ENCODE results near the gene CDC42EP2. TPM values are rescaled to one million over a fixed set of nuclear protein-coding genes. Genes with fewer than 3 reads are reported as not detected.

The CDC42EP2 gene
- total and polyA plus RNA-seq, 2 of the 13 experiments (the other 11 are each of a cell fraction or from before 2014, with no cell fraction given) = 2.3 to 7.1 TPM

DNA sequence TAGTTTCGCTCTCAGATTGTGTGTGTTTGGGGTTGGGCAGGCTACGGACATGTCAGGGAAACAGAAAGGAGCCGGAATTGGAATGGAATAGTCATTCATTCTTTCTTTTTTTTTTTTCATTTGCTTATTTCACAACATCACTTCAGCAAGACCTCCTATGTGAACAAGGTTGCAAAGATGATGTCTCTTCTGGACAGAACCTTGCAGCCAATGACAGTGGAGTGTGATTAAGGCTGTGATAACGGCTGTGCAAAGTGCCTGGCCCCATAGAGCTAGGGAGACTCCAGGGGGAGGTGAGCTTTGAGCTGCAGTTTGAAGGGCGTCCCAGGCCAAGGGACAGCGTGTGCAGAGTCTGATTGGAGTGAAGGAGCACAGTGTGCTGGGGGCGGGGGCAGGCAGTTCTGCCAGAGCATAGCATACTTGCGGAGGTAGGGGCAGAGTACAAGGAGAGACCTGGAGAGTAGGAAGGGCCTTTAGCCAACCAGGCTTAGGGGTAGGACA, 43.2 kb downstream of the CDC42EP2 start (continued):
- TF ChIP-seq HOMEZ (CRISPR knock-in tag; IDR thresholded peaks at IDR 0.05; ENCODE audit: low read depth) (no peak), ZNF33B (CRISPR knock-in tag; IDR thresholded peaks at IDR 0.05) (no peak), GABPB1 (CRISPR knock-in tag; IDR thresholded peaks at IDR 0.05) (peak; percentile 15; the same call in 1 of the 2 replicates), PHF21A (CRISPR knock-in tag; IDR thresholded peaks at IDR 0.05) (peak; percentile 88), ETV6 (CRISPR knock-in tag; conservative IDR thresholded peaks at IDR 0.05) (no peak), MTF2 (CRISPR knock-in tag; IDR thresholded peaks at IDR 0.05; ENCODE audit: borderline replicate concordance) (no peak), SMAD3 (CRISPR knock-in tag; IDR thresholded peaks at IDR 0.05) (no peak), FOXA3 (CRISPR knock-in tag; IDR thresholded peaks at IDR 0.05) (peak; percentile 20; the same call in 1 of the 2 replicates), ZNF615 (CRISPR knock-in tag; IDR thresholded peaks at IDR 0.05; ENCODE audit: borderline replicate concordance) (no peak), PCBP2 (optimal IDR thresholded peaks at IDR 0.05; ENCODE audit: low read depth, low read length, poor library complexity, severe bottlenecking) (no peak), ZFP62 (CRISPR knock-in tag; IDR thresholded peaks at IDR 0.05) (no peak), STAG1 (CRISPR knock-in tag; IDR thresholded peaks at IDR 0.05) (no peak), ZNF12 (CRISPR knock-in tag; IDR thresholded peaks at IDR 0.05) (no peak), TCF12 (IDR thresholded peaks at IDR 0.05) (no peak), TCF12 (CRISPR knock-in tag; IDR thresholded peaks at IDR 0.05) (no peak), FOXC1 (CRISPR knock-in tag; IDR thresholded peaks at IDR 0.05; ENCODE audit: borderline replicate concordance) (no peak), TCF7L2 (IDR thresholded peaks at IDR 0.05; ENCODE audit: low read depth, low read length) (no peak), HBP1 (CRISPR knock-in tag; IDR thresholded peaks at IDR 0.05; ENCODE audit: low read depth) (no peak), ZNF331 (CRISPR knock-in tag; IDR thresholded peaks at IDR 0.05) (no peak; the same call in 1 of the 2 replicates), MEIS2 (CRISPR knock-in tag; IDR thresholded peaks at IDR 0.05) (peak; percentile 53; the same call in 1 of the 2 replicates), ZNF333 (CRISPR knock-in tag; IDR thresholded peaks at IDR 0.05; ENCODE audit: borderline replicate concordance) (no peak), IRX3 (CRISPR knock-in tag; IDR thresholded peaks at IDR 0.05; ENCODE audit: borderline replicate concordance, low read depth) (no peak), ZNF556 (CRISPR knock-in tag; IDR thresholded peaks at IDR 0.05; ENCODE audit: borderline replicate concordance) (no peak), GLI4 (CRISPR knock-in tag; IDR thresholded peaks at IDR 0.05; ENCODE audit: borderline replicate concordance) (peak; percentile 44; the same call in 1 of the 2 replicates)
- TF ChIP-seq, protein P1, sequence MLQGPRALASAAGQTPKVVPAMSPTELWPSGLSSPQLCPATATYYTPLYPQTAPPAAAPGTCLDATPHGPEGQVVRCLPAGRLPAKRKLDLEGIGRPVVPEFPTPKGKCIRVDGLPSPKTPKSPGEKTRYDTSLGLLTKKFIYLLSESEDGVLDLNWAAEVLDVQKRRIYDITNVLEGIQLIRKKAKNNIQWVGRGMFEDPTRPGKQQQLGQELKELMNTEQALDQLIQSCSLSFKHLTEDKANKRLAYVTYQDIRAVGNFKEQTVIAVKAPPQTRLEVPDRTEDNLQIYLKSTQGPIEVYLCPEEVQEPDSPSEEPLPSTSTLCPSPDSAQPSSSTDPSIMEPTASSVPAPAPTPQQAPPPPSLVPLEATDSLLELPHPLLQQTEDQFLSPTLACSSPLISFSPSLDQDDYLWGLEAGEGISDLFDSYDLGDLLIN (CRISPR knock-in tag; IDR thresholded peaks at IDR 0.05; ENCODE audit: borderline replicate concordance) = no peak
- TF ChIP-seq, protein P2, sequence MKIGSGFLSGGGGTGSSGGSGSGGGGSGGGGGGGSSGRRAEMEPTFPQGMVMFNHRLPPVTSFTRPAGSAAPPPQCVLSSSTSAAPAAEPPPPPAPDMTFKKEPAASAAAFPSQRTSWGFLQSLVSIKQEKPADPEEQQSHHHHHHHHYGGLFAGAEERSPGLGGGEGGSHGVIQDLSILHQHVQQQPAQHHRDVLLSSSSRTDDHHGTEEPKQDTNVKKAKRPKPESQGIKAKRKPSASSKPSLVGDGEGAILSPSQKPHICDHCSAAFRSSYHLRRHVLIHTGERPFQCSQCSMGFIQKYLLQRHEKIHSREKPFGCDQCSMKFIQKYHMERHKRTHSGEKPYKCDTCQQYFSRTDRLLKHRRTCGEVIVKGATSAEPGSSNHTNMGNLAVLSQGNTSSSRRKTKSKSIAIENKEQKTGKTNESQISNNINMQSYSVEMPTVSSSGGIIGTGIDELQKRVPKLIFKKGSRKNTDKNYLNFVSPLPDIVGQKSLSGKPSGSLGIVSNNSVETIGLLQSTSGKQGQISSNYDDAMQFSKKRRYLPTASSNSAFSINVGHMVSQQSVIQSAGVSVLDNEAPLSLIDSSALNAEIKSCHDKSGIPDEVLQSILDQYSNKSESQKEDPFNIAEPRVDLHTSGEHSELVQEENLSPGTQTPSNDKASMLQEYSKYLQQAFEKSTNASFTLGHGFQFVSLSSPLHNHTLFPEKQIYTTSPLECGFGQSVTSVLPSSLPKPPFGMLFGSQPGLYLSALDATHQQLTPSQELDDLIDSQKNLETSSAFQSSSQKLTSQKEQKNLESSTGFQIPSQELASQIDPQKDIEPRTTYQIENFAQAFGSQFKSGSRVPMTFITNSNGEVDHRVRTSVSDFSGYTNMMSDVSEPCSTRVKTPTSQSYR (CRISPR knock-in tag; IDR thresholded peaks at IDR 0.05; ENCODE audit: borderline replicate concordance) = peak; percentile 75; the same call in 1 of the 2 replicates
